ENCODE data around the gene MTCH1. TPM values are rescaled to one million over a fixed set of nuclear protein-coding genes. Genes with fewer than 3 reads are reported as not detected.
A peak's percentile ranks its signal among the peaks of the same experiment; 100 is the strongest.
"Not testable (repeated sequence)": the region's sequence is repeated elsewhere in the genome, so short reads cannot be mapped to it uniquely, and the experiment has no call there.

The MTCH1 gene
- total RNA-seq, 2 donors from 2014 or later: 97.9 to 133 TPM

- Mint-ChIP-seq H3K4me3 (no peak overlapping the region), H3K27me3 (no peaks in the 10 kb centered on the region), H3K36me3 (ENCODE audit: low read depth) (no peaks in the 10 kb centered on the region), H3K9me3 (no peaks in the 10 kb centered on the region), H3K27ac (no peak overlapping the region), H3K4me1 (peaks cover 9% of the 10 kb centered on the region)
- ATAC-seq (replicated peaks): no peak
These were observed 22.8 kb upstream of the MTCH1 start for GRCh38 chr6:37008484-37009465.

GRCh38 chr6:37007340-37008043, 21.5 kb upstream of the MTCH1 start:
- peaks cover 9% of the 10 kb centered on the region for H3K4me1 Mint-ChIP-seq
- H3K27ac Mint-ChIP-seq: no peak overlapping the region
- no peaks in the 10 kb centered on the region for H3K9me3 Mint-ChIP-seq
- H3K36me3 Mint-ChIP-seq (ENCODE audit: low read depth): no peaks in the 10 kb centered on the region
- H3K27me3 Mint-ChIP-seq: no peaks in the 10 kb centered on the region
- ATAC-seq (replicated peaks): peak; percentile 54
- H3K4me3 Mint-ChIP-seq: no peak overlapping the region

GRCh38 chr6:37006793-37007339, 20.9 kb upstream of the MTCH1 start:
- Mint-ChIP-seq H3K4me3 (peak overlapping the region; percentile 60), H3K4me1 (peaks cover 9% of the 10 kb centered on the region), H3K36me3 (ENCODE audit: low read depth) (no peaks in the 10 kb centered on the region), H3K27me3 (no peaks in the 10 kb centered on the region), H3K9me3 (no peaks in the 10 kb centered on the region), H3K27ac (peak overlapping the region; percentile 81)
- ATAC-seq (replicated peaks): no peak

- Mint-ChIP-seq H3K27me3 (no peaks in the 10 kb centered on the region), H3K4me1 (peaks cover 9% of the 10 kb centered on the region), H3K4me3 (peak overlapping the region; percentile 60), H3K9me3 (no peaks in the 10 kb centered on the region), H3K36me3 (ENCODE audit: low read depth) (no peaks in the 10 kb centered on the region), H3K27ac (peak overlapping the region; percentile 81)
- ATAC-seq (replicated peaks): peak; percentile 63
These were observed 20.0 kb upstream of the MTCH1 start for GRCh38 chr6:37005827-37006567.

- Mint-ChIP-seq H3K9me3 (no peaks in the 10 kb centered on the region), H3K27me3 (no peaks in the 10 kb centered on the region), H3K4me3 (peak within 1 kb of the TSS; percentile 60), H3K36me3 (ENCODE audit: low read depth) (no peaks in the 10 kb centered on the region), H3K27ac (peak within 1 kb of the TSS; percentile 81), H3K4me1 (peaks cover 9% of the 10 kb centered on the region)
- no peak for ATAC-seq (replicated peaks)
These were observed 19.2 kb upstream of the MTCH1 start, which contains the start of gene FGD2 for GRCh38 chr6:37005061-37005810. FGD2 (plus strand) TSS chr6:37005655; CDS start chr6:37005818, 163 bp downstream.

- H3K27ac Mint-ChIP-seq: no peak overlapping the region
- no peaks in the 10 kb centered on the region for H3K9me3 Mint-ChIP-seq
- no peaks in the 10 kb centered on the region for H3K36me3 Mint-ChIP-seq (ENCODE audit: low read depth)
- H3K4me3 Mint-ChIP-seq: no peak overlapping the region
- no peak for ATAC-seq (replicated peaks)
- no peaks in the 10 kb centered on the region for H3K27me3 Mint-ChIP-seq
- peaks cover 9% of the 10 kb centered on the region for H3K4me1 Mint-ChIP-seq
These were observed 18.3 kb upstream of the MTCH1 start for GRCh38 chr6:37004044-37004980.

- no peak for ATAC-seq (replicated peaks)
- H3K4me1 Mint-ChIP-seq: peaks cover 4% of the 10 kb centered on the region
- no peaks in the 10 kb centered on the region for H3K9me3 Mint-ChIP-seq
- H3K36me3 Mint-ChIP-seq (ENCODE audit: low read depth): no peaks in the 10 kb centered on the region
- H3K27ac Mint-ChIP-seq: no peak overlapping the region
- no peak overlapping the region for H3K4me3 Mint-ChIP-seq
- H3K27me3 Mint-ChIP-seq: peaks cover 4% of the 10 kb centered on the region
These were observed 13.7 kb upstream of the MTCH1 start for GRCh38 chr6:36999751-37000125.

GRCh38 chr6:36999061-36999750, 13.2 kb upstream of the MTCH1 start:
- H3K4me3 Mint-ChIP-seq: no peak overlapping the region

GRCh38 chr6:36998723-36999038, 12.7 kb upstream of the MTCH1 start:
- Mint-ChIP-seq H3K9me3 (no peaks in the 10 kb centered on the region), H3K36me3 (ENCODE audit: low read depth) (no peaks in the 10 kb centered on the region), H3K27ac (peak overlapping the region; percentile 37), H3K4me1 (peaks cover 4% of the 10 kb centered on the region), H3K4me3 (no peak overlapping the region), H3K27me3 (peaks cover 4% of the 10 kb centered on the region)
- ATAC-seq (replicated peaks): no peak

More at GRCh38 chr6:36999061-36999750, 13.2 kb upstream of the MTCH1 start:
- peaks cover 4% of the 10 kb centered on the region for H3K4me1 Mint-ChIP-seq
- H3K9me3 Mint-ChIP-seq: no peaks in the 10 kb centered on the region
- peaks cover 4% of the 10 kb centered on the region for H3K27me3 Mint-ChIP-seq
- no peaks in the 10 kb centered on the region for H3K36me3 Mint-ChIP-seq (ENCODE audit: low read depth)
- peak overlapping the region; percentile 37 for H3K27ac Mint-ChIP-seq
- no peak for ATAC-seq (replicated peaks)

GRCh38 chr6:36997811-36998722, 12.1 kb upstream of the MTCH1 start:
- Mint-ChIP-seq H3K36me3 (ENCODE audit: low read depth) (no peaks in the 10 kb centered on the region), H3K27me3 (peaks cover 7% of the 10 kb centered on the region), H3K9me3 (no peaks in the 10 kb centered on the region), H3K4me1 (peaks cover 4% of the 10 kb centered on the region), H3K4me3 (no peak overlapping the region), H3K27ac (peak overlapping the region; percentile 37)
- ATAC-seq (replicated peaks): no peak

- not testable (repeated sequence) for H3K36me3 Mint-ChIP-seq (ENCODE audit: low read depth); H3K27me3 Mint-ChIP-seq; H3K4me3 Mint-ChIP-seq; H3K4me1 Mint-ChIP-seq; ATAC-seq (replicated peaks); H3K27ac Mint-ChIP-seq; H3K9me3 Mint-ChIP-seq
These were observed 4.4 kb upstream of the MTCH1 start for GRCh38 chr6:36990401-36990800.

- Mint-ChIP-seq H3K27me3 (peaks cover 3% of the 10 kb centered on the region), H3K27ac (no peak overlapping the region)
- ATAC-seq (replicated peaks): no peak
These were observed 3.3 kb upstream of the MTCH1 start for GRCh38 chr6:36989264-36989663.

More at GRCh38 chr6:36989264-36989663, 3.3 kb upstream of the MTCH1 start:
- no peaks in the 10 kb centered on the region for H3K9me3 Mint-ChIP-seq
- peaks cover 6% of the 10 kb centered on the region for H3K4me1 Mint-ChIP-seq
- no peaks in the 10 kb centered on the region for H3K36me3 Mint-ChIP-seq (ENCODE audit: low read depth)
- H3K4me3 Mint-ChIP-seq: no peak overlapping the region

Data from activated T-helper 17 cell treated with anti-CD3 and anti-CD28 coated beads, Interleukin-2, amount 50 U/mL, for 72 hours (primary cell).